Right lobe of liver (tissue), 6 donors: ENCODE measurements around the gene PANK2. TPM values are rescaled to one million over a fixed set of nuclear protein-coding genes. Genes with fewer than 3 reads are reported as not detected.
A peak's percentile ranks its signal among the peaks of the same experiment; 100 is the strongest.

Experiments
- ATAC-seq, 4 donors: fragments of 200-7000 bp; cut with Tn5 transposase; one replicate each; pipeline ENCODE4 v1.9.1; 2020; ENCODE audit warnings: mild to moderate bottlenecking in 4 of 4, moderate library complexity in 4 of 4
- DNase-seq, 3 donors: peaks; one replicate each; pipeline ENCODE4 v3.0.0-alpha.2; 2020
- H3K27ac ChIP-seq, 3 donors: fragments of 200-600 bp; one replicate each; pipeline ENCODE4 v1.8.0; 2022
- H3K27me3 ChIP-seq, 2 donors: fragments of 200-600 bp; one replicate each; pipeline ENCODE4 v1.8.0; 2022
- H3K36me3 ChIP-seq, 4 donors: fragments of 200-600 bp; sonication (generic) in 1 of 4; one replicate each; pipeline versions ENCODE4 v1.5.1 to v1.8.0; 2017 to 2022; ENCODE audit warnings: control low read depth in 1 of 4
- H3K4me1 ChIP-seq, 4 donors: fragments of 200-600 bp; sonication (generic) in 1 of 4; one replicate each; pipeline versions ENCODE4 v1.5.1 to v1.8.0; 2017 to 2022; ENCODE audit warnings: control low read depth in 1 of 4
- H3K4me3 ChIP-seq, 3 donors: fragments of 200-600 bp; one replicate each; pipeline ENCODE4 v1.8.0; 2022
- H3K9me3 ChIP-seq, 4 donors: fragments of 200-600 bp; sonication (generic) in 1 of 4; one replicate each; pipeline versions ENCODE4 v1.5.1 to v1.8.0; 2017 to 2022; ENCODE audit warnings: control low read depth in 1 of 4
- POLR2A ChIP-seq: fragments of 450-650 bp; IDR thresholded peaks from one replicate; pipeline ENCODE4 v1.6.1; 2017; ENCODE audit warnings: antibody characterized with exemption, mild to moderate bottlenecking
- WGBS: methylation state at CpG from one replicate; pipeline ENCODE4 v1.1.6; 2018; ENCODE audit warnings: low coverage, low lambda C conversion rate; ENCODE audit not compliant: insufficient coverage; ENCODE audit errors: missing lambda C conversion rate; 5-methylcytosine and 5-hydroxymethylcytosine counted together
- intact Hi-C, 2 donors: fragments of 100-400 bp; cut with DNase I; formaldehyde crosslinking; loops; one replicate each; pipeline versions ENCODE4 v1.11.2 to v1.14.1; 2022
- total RNA-seq, 6 experiments: library from RNA; depleted of rRNA in 2 of 6; stranded (reverse); fragments of >200 nt in 2 of 6; fragmentation: NEBNext Ultra II Directional in 3 of 6; extraction: Animal tissue kit (Norgen Biotek cat#: 25700) in 3 of 6; gene quantifications; one replicate each; pipeline versions ENCODE4 v1.1.0 to v1.2.4, GENCODE V29; 2016 to 2023
- TF ChIP-seq, protein P1 (sequence below), 4 donors: fragments of 200-600 bp in 3 of 4; fragments of 450-650 bp in 1 of 4; IDR thresholded peaks; one replicate each; pipeline versions ENCODE4 v1.5.1 to v1.8.0; 2016 to 2022; ENCODE audit warnings: antibody characterized with exemption in 4 of 4, mild to moderate bottlenecking in 2 of 4
- donor health status: DM: no; HTN: yes; CAD: no.
- donor health status: DM: no; HTN: no; CAD: no.
- donor health status: DM: no; HTN: no; CAD: no.
- donor health status: DM: no; HTN: yes; CAD: no.
- donor health status: DM: no; HTN: yes; CAD: no.

The PANK2 gene
- total RNA-seq, 6 experiments from 2014 or later, result 13.0 to 17.8 (median 13.8) TPM

DNA sequence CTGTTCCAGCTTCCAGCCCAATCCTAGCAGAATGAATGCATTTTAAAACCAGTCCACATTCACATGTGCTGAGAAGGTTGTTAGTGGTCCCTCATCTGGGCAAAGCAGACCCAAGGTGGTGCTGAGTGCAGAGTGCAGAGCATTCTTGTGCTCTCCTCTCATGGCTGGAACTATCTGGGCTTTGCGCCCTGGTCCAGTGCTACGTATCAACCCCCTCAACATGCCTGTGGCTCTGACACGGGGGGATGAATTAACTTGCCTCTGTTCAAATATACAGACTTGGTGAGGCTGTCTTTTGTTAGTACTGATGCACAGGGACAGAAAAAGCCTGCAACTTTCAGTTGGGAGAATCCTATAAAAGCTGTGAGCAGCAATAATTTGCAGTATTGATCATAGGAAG is 42.5 kb downstream of the PANK2 start:
- no peaks in the 10 kb centered on the region for H3K36me3 ChIP-seq
- no peak for TF ChIP-seq POLR2A
- H3K4me1 ChIP-seq, result peaks cover 0 to 10% (median 4%) of the 10 kb centered on the region in 4 donors
- intact Hi-C loops, result no loop called here
- no peaks in the 10 kb centered on the region for H3K27me3 ChIP-seq
- ATAC-seq (no peak), DNase-seq (no peak)
- WGBS, result 100% methylated on average over 1 of the region's 3 CpGs
- no peaks in the 10 kb centered on the region for H3K9me3 ChIP-seq
- no peak overlapping the region for H3K4me3 ChIP-seq
- H3K27ac ChIP-seq, result no peak overlapping the region

DNA sequence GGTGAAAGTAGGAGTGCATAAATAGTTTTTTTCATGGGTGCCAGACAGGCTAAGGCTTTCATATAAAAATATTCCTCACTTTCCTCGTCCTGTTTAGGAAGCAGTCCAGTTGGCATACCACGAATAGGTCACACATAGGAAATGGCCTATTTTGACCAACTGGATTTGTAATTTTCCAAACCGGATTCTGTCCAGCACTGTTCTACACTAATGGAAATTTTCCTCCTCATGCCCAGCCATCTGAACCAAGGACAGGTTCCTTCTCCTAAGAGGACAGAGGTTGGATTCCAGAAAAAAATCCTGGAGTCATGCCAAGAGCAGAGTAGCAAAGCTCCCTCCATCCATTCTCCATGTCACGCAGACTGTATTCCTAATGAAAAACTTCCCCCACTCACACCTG is 43.1 kb downstream of the PANK2 start:
- no peak for DNase-seq
- peak overlapping the region; percentile 9 to 65 (median 53) for H3K27ac ChIP-seq

DNA sequence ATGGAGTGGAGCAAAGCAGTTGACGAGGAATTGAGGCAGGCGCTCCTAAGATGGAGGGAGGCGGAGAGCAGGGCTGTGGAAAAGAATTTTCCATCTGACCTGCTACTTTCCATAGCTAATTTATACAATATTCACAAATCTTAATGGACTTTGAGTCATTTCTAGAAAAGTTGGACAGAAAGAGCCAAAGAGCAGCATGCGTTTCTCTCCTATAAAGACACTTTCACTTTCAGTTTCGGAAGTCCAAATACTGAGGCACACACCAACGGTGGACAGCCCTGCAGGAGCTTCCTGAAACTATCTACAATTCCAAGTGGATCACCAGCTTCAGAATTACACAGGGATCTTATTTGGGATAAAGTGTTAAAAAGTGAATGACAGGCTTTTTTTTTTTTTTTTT is 43.5 kb downstream of the PANK2 start:
- peak; percentile 67 to 75 (median 69) for ATAC-seq
- no peaks in the 10 kb centered on the region for H3K36me3 ChIP-seq
- intact Hi-C loops, result no loop called here

More for the DNA sequence above, 43.1 kb downstream of the PANK2 start:
- H3K4me1 ChIP-seq, result peaks cover 0 to 10% (median 4%) of the 10 kb centered on the region in 4 donors
- no peaks in the 10 kb centered on the region for H3K27me3 ChIP-seq
- no peaks in the 10 kb centered on the region for H3K36me3 ChIP-seq
- intact Hi-C loops, result no loop called here
- 40% methylated on average over 4 of the region's 4 CpGs for WGBS
- H3K9me3 ChIP-seq, result no peaks in the 10 kb centered on the region
- peak; percentile 16 to 37 (median 18) for ATAC-seq
- TF ChIP-seq POLR2A, result no peak
- TF ChIP-seq, protein P1, sequence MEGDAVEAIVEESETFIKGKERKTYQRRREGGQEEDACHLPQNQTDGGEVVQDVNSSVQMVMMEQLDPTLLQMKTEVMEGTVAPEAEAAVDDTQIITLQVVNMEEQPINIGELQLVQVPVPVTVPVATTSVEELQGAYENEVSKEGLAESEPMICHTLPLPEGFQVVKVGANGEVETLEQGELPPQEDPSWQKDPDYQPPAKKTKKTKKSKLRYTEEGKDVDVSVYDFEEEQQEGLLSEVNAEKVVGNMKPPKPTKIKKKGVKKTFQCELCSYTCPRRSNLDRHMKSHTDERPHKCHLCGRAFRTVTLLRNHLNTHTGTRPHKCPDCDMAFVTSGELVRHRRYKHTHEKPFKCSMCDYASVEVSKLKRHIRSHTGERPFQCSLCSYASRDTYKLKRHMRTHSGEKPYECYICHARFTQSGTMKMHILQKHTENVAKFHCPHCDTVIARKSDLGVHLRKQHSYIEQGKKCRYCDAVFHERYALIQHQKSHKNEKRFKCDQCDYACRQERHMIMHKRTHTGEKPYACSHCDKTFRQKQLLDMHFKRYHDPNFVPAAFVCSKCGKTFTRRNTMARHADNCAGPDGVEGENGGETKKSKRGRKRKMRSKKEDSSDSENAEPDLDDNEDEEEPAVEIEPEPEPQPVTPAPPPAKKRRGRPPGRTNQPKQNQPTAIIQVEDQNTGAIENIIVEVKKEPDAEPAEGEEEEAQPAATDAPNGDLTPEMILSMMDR (IDR thresholded peaks at IDR 0.05), result no peak
- H3K4me3 ChIP-seq, result peak overlapping the region; percentile 25 to 54 (median 44)

DNA sequence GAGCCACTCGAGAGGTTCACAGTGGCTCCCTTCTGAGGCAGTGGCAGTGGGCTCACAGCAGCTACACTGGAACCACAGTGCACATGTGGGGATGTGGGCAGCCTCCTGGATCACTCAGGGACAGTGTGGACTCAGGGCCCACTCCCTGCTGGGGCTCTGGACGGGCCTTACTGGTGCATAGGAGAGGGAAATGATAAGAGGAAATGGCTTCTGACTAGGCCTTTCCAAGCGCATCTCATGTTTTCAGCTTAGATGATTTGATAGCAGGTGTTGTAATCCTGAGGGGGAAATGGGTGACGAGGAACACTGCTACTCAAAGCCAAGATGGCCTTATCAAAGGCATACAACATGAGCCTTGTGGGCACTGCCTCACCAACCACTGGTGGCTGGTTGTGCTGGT is 44.0 kb downstream of the PANK2 start:
- peak; percentile 7 to 22 (median 16) for ATAC-seq
- intact Hi-C loops, result no loop called here
- no peak for DNase-seq
- WGBS, result 72% methylated on average over 3 of the region's 4 CpGs
- H3K36me3 ChIP-seq, result no peaks in the 10 kb centered on the region
- peak overlapping the region in 2 of 3 donors; percentile 44 to 54 for H3K4me3 ChIP-seq
- H3K27me3 ChIP-seq, result no peaks in the 10 kb centered on the region
- H3K4me1 ChIP-seq, result peaks cover 0 to 10% (median 4%) of the 10 kb centered on the region in 4 donors
- TF ChIP-seq, protein P1 (IDR thresholded peaks at IDR 0.05), result no peak
- TF ChIP-seq POLR2A, result no peak
- peak overlapping the region; percentile 9 to 65 (median 53) for H3K27ac ChIP-seq
- no peaks in the 10 kb centered on the region for H3K9me3 ChIP-seq

More for the DNA sequence above, 43.5 kb downstream of the PANK2 start:
- Histone ChIP-seq H3K4me3 (peak overlapping the region; percentile 25 to 54 (median 44)), H3K9me3 (no peaks in the 10 kb centered on the region), H3K4me1 (peaks cover 0 to 10% (median 4%) of the 10 kb centered on the region in 4 donors), H3K27me3 (no peaks in the 10 kb centered on the region), H3K27ac (peak overlapping the region; percentile 9 to 65 (median 53))
- no peak for DNase-seq
- WGBS, result 45% methylated on average over 6 of the region's 6 CpGs
- TF ChIP-seq, protein P1 (IDR thresholded peaks at IDR 0.05), result no peak
- TF ChIP-seq POLR2A, result no peak

DNA sequence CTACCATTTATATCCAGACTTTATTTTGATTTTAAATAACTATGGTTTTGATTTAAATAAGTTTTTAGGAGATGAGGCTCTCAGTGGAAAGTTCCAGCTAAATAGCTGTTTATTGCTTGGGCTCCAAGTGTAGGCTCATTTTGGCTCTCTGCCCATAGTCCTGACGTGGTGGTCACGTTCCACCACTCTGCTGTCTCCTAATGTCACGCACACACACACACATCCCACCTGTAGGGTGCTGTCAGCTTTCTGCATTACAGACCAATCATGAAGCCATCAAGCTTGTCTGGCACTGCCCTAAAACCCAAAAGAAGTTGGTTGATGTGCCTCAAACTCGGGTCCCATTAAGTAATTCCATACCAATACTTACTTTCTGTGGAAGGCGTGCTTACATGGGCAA is 45.4 kb downstream of the PANK2 start:
- peaks cover 0 to 10% (median 4%) of the 10 kb centered on the region in 4 donors for H3K4me1 ChIP-seq
- 67% methylated on average over 5 of the region's 5 CpGs for WGBS
- no peaks in the 10 kb centered on the region for H3K27me3 ChIP-seq
- no peak for ATAC-seq
- intact Hi-C loops, result no loop called here
- no peak overlapping the region for H3K4me3 ChIP-seq
- H3K9me3 ChIP-seq, result no peaks in the 10 kb centered on the region
- DNase-seq, result no peak
- no peaks in the 10 kb centered on the region for H3K36me3 ChIP-seq
- no peak for TF ChIP-seq POLR2A
- TF ChIP-seq, protein P1 (IDR thresholded peaks at IDR 0.05), result no peak
- H3K27ac ChIP-seq, result no peak overlapping the region
